ENCODE results near the gene CASTOR2. TPM values are rescaled to one million over a fixed set of nuclear protein-coding genes. Genes with fewer than 3 reads are reported as not detected.

The CASTOR2 gene
- total RNA-seq, 1 experiment from 2014 or later, result 26.5 TPM

DNA sequence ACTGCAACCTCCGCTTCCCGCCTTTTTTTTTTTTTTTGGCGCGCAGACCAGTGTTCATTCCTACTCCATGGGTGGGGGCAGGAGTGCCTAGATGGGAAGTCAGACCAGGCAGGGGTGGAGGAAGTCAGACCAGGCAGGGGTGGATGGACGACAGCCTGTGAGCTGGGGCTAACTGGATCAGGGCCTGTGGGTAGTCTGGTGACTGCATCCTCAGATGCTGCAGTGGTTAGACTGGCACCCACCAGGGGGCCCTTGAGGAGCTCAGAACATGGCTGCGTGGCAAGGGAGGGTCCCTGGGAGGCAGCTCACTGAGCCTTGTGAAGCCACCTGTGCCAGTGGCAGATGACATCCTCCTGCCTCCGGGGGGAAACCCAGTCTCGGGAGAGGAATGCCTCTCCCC lies 74.0 kb downstream of the CASTOR2 start:
- Histone ChIP-seq H3K79me2 (ENCODE audit: insufficient read depth, low read length) (no peaks in the 10 kb centered on the region), H3K9ac (ENCODE audit: extremely low read depth, insufficient read length, low read length) (no peak overlapping the region), H2BK20ac (ENCODE audit: low read depth, low read length, poor library complexity, severe bottlenecking) (no peak overlapping the region), H4K8ac (replicated peaks; ENCODE audit: insufficient read length, low read depth, low read length) (no peak overlapping the region), H4K91ac (ENCODE audit: insufficient read length, low read depth, low read length) (no peak overlapping the region), H4K5ac (ENCODE audit: insufficient read length, low read depth, low read length) (no peak overlapping the region), H3K18ac (ENCODE audit: insufficient read length, low read depth, low read length) (no peak overlapping the region), H3K14ac (ENCODE audit: insufficient read depth, low read length) (no peak overlapping the region), H3K4me1 (ENCODE audit: insufficient read depth, low read length) (peaks cover 3% of the 10 kb centered on the region; the same call in 1 of the 2 replicates), H2BK12ac (ENCODE audit: insufficient read length, low read depth, low read length) (no peak overlapping the region), H2BK5ac (ENCODE audit: insufficient read length, low read length) (no peak overlapping the region), H3K4me2 (ENCODE audit: insufficient read depth, insufficient read length, low read length) (no peak overlapping the region), H3K23ac (ENCODE audit: insufficient read length, low read depth, low read length) (no peak overlapping the region), H3T11ph (ENCODE audit: low read length) (no peak overlapping the region), H3K4ac (ENCODE audit: low read depth, low read length) (no peak overlapping the region), H2AFZ (ENCODE audit: low read length) (no peak overlapping the region), H2BK120ac (ENCODE audit: low read depth, low read length, poor library complexity, severe bottlenecking) (no peak overlapping the region), H3K79me1 (ENCODE audit: insufficient read depth, low read depth, low read length, poor library complexity, severe bottlenecking) (no peaks in the 10 kb centered on the region), H4K20me1 (ENCODE audit: control insufficient read depth, insufficient read depth, insufficient read length) (no peaks in the 10 kb centered on the region), H3K27me3 (ENCODE audit: insufficient read depth, low read length) (no peaks in the 10 kb centered on the region), H3K9me3 (ENCODE audit: control insufficient read depth, low read depth, low read length) (no peaks in the 10 kb centered on the region), H3K27ac (ENCODE audit: insufficient read length, low read depth, low read length) (no peak overlapping the region), H2AK5ac (ENCODE audit: insufficient read length, low read length) (no peak overlapping the region), H3K23me2 (ENCODE audit: insufficient read length, low read depth, low read length, poor library complexity, severe bottlenecking) (no peaks in the 10 kb centered on the region), H2BK15ac (ENCODE audit: low read depth, low read length) (no peak overlapping the region), H3K56ac (ENCODE audit: insufficient read length, low read depth, low read length) (no peak overlapping the region)
- Mint-ChIP-seq H3K27ac (peak overlapping the region in 1 of 3 experiments; percentile 52; a peak in 1 of 7 replicates), H3K4me1 (peaks cover 11 to 13% of the 10 kb centered on the region in 2 experiments), H3K4me3 (no peak overlapping the region), H3K36me3 (ENCODE audit: insufficient read depth in 1 of 3, low read depth in 3 of 3) (peaks cover 3 to 22% (median 14%) of the 10 kb centered on the region in 3 experiments; a peak in 6 of 7 replicates), H3K27me3 (ENCODE audit: low read depth) (peaks cover 2% of the 10 kb centered on the region; the same call in 1 of the 2 replicates), H3K9me3 (no peaks in the 10 kb centered on the region)
- no peak for DNase-seq
- TF ChIP-seq, protein P1, sequence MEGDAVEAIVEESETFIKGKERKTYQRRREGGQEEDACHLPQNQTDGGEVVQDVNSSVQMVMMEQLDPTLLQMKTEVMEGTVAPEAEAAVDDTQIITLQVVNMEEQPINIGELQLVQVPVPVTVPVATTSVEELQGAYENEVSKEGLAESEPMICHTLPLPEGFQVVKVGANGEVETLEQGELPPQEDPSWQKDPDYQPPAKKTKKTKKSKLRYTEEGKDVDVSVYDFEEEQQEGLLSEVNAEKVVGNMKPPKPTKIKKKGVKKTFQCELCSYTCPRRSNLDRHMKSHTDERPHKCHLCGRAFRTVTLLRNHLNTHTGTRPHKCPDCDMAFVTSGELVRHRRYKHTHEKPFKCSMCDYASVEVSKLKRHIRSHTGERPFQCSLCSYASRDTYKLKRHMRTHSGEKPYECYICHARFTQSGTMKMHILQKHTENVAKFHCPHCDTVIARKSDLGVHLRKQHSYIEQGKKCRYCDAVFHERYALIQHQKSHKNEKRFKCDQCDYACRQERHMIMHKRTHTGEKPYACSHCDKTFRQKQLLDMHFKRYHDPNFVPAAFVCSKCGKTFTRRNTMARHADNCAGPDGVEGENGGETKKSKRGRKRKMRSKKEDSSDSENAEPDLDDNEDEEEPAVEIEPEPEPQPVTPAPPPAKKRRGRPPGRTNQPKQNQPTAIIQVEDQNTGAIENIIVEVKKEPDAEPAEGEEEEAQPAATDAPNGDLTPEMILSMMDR (conservative IDR thresholded peaks at IDR 0.05), result 0 out of 3 replicates have a peak, but pooled peaks have one; percentile 12
- no CpG with 5 or more reads among the region's 8 CpGs for WGBS (ENCODE audit: extremely low coverage, insufficient read length, low lambda C conversion rate)

All from H9 (cell line).